Spleen (tissue), 7 donors: Measurements from ENCODE around the gene ALDH2.

ENCODE experiments used
- CTCF ChIP-seq, 11 experiments: fragments of 200-600 bp in 7 of 11; fragments of 450-650 bp in 4 of 11; sonication (generic) in 4 of 11; IDR thresholded peaks in 8 of 11; conservative IDR thresholded peaks in 3 of 11; 1 replicate in 7 of 11; 2 replicates in 4 of 11; pipeline versions ENCODE4 v1.4.0 to v1.8.0; 2016 to 2021; ENCODE audit warnings: antibody characterized with exemption in 11 of 11, inconsistent platforms in 4 of 11, mild to moderate bottlenecking in 1 of 11
- POLR2A ChIP-seq, 3 donors: fragments of 450-650 bp; IDR thresholded peaks; one replicate each; pipeline ENCODE4 v1.5.1; 2017; ENCODE audit warnings: antibody characterized with exemption in 3 of 3, mild to moderate bottlenecking in 1 of 3
- POLR2AphosphoS5 ChIP-seq, 3 donors: sonication (generic); formaldehyde crosslinking; IDR thresholded peaks; one replicate each; pipeline ENCODE4 v1.5.1; 2017; ENCODE audit warnings: antibody characterized with exemption in 3 of 3
- donor health status: DM: no; HTN: no; CAD: no; lungs with moderate emphysema.
- donor health status: DM: no; HTN: no; CAD: no.
- donor health status: DM: no; HTN: no; CAD: no.

GRCh38 chr12:111838353-111838752 is 71.6 kb downstream of the ALDH2 start:
- TF ChIP-seq CTCF (IDR thresholded peaks at IDR 0.05 in 8 of 11, conservative IDR thresholded peaks at IDR 0.05 in 3 of 11): no peak
- TF ChIP-seq POLR2A (IDR thresholded peaks at IDR 0.05): no peak
- TF ChIP-seq POLR2AphosphoS5 (IDR thresholded peaks at IDR 0.05): no peak
